SU-DHL-6 (cell line): ENCODE measurements around the gene EIF4EBP2.

Source experiments
- H2AFZ ChIP-seq: fragments of 200-600 bp; sonication (generic); 2 replicates; pipeline ENCODE4 v1.6.1; 2014; ENCODE audit warnings: low read depth, mild to moderate bottlenecking, moderate library complexity, mixed read lengths, antibody characterized with exemption, low read length; ENCODE audit not compliant: severe bottlenecking
- H3F3A ChIP-seq: fragments of 200-600 bp; shearing (Covaris generic); 2 replicates; pipeline ENCODE4 v1.6.0; 2016; ENCODE audit warnings: antibody characterized with exemption, mild to moderate bottlenecking; ENCODE audit not compliant: insufficient read depth
- H3K27ac ChIP-seq: fragments of 200-600 bp; sonication (generic); 2 replicates; pipeline ENCODE4 v1.5.1; 2016; ENCODE audit warnings: low read depth, mild to moderate bottlenecking, low read length, moderate library complexity, mixed read lengths
- H3K27me3 ChIP-seq: fragments of 200-600 bp; sonication (generic), shearing (Covaris generic); 2 replicates; pipeline ENCODE4 v1.6.0; 2014; ENCODE audit warnings: mild to moderate bottlenecking, low read length
- H3K36me3 ChIP-seq: fragments of 200-600 bp; sonication (generic); 2 replicates; pipeline ENCODE4 v1.6.1; 2014; ENCODE audit warnings: mild to moderate bottlenecking, low read length, mixed read lengths
- H3K4me2 ChIP-seq: fragments of 300-600, 200-600 bp; shearing (Covaris generic), sonication (generic); 2 replicates; pipeline ENCODE4 v1.6.0; 2014; ENCODE audit warnings: low read length, low read depth, mild to moderate bottlenecking; ENCODE audit not compliant: poor library complexity, severe bottlenecking
- H3K4me3 ChIP-seq: fragments of 200-600 bp; sonication (generic); 2 replicates; pipeline ENCODE4 v1.5.1; 2014; ENCODE audit warnings: antibody characterized with exemption, low read length, mild to moderate bottlenecking, mixed read lengths; ENCODE audit not compliant: insufficient read depth, poor library complexity, severe bottlenecking
- H3K79me2 ChIP-seq: fragments of 200-600 bp; sonication (generic); 2 replicates; pipeline ENCODE4 v1.6.1; 2014; ENCODE audit warnings: mild to moderate bottlenecking, low read length, moderate library complexity; ENCODE audit not compliant: insufficient read depth
- H3K9ac ChIP-seq: fragments of 200-600 bp; sonication (generic); 2 replicates; pipeline ENCODE4 v1.7.0; 2014; ENCODE audit warnings: mild to moderate bottlenecking, low read length
- H3K9me2 ChIP-seq: fragments of 200-600 bp; sonication (generic); replicated peaks from 2 replicates; pipeline ENCODE4 v1.6.1; 2014; ENCODE audit warnings: low read length; ENCODE audit not compliant: insufficient read depth
- H3K9me3 ChIP-seq: fragments of 200-600 bp; sonication (generic); 2 replicates; pipeline ENCODE4 v1.6.1; 2014; ENCODE audit warnings: low read length, mixed read lengths; ENCODE audit not compliant: insufficient read depth
- H4K20me1 ChIP-seq: fragments of 200-600 bp; sonication (generic); 2 replicates; pipeline ENCODE4 v1.6.1; 2014; ENCODE audit warnings: low read depth, mild to moderate bottlenecking, antibody characterized with exemption, low read length, moderate library complexity, mixed read lengths
- CTCF ChIP-seq: fragments of 200-600 bp; sonication (generic); IDR thresholded peaks from one replicate; pipeline ENCODE4 v1.5.1; 2017; ENCODE audit warnings: antibody characterized with exemption, mild to moderate bottlenecking, low read length, moderate library complexity; ENCODE audit not compliant: insufficient read depth, poor library complexity, severe bottlenecking
- EZH2phosphoT487 ChIP-seq: fragments of 200-600 bp; sonication (generic), shearing (Covaris generic); conservative IDR thresholded peaks from 2 replicates; pipeline ENCODE4 v1.6.1; 2018; ENCODE audit warnings: mild to moderate bottlenecking, antibody characterized with exemption, low read length, moderate library complexity, mixed read lengths

The EIF4EBP2 gene

GRCh38 chr10:70371846-70372245 is 32.1 kb upstream of the EIF4EBP2 start:
- Histone ChIP-seq H3K9ac (no peak overlapping the region), H4K20me1 (no peaks in the 10 kb centered on the region), H3K36me3 (no peaks in the 10 kb centered on the region), H2AFZ (no peak overlapping the region), H3F3A (no peaks in the 10 kb centered on the region), H3K79me2 (0 out of 2 replicates have a peak, but pooled peaks cover under 1% of the 10 kb centered on the region), H3K27ac (no peak overlapping the region), H3K9me3 (no peaks in the 10 kb centered on the region), H3K4me2 (no peak overlapping the region), H3K27me3 (no peaks in the 10 kb centered on the region), H3K9me2 (no peaks in the 10 kb centered on the region), H3K4me3 (no peak overlapping the region)
- TF ChIP-seq CTCF (no peak), EZH2phosphoT487 (no peak)

- Histone ChIP-seq H3K4me3 (no peak overlapping the region), H4K20me1 (no peaks in the 10 kb centered on the region), H2AFZ (no peak overlapping the region), H3K9me3 (no peaks in the 10 kb centered on the region), H3K27ac (no peak overlapping the region), H3K9me2 (no peaks in the 10 kb centered on the region), H3K9ac (no peak overlapping the region), H3K36me3 (no peaks in the 10 kb centered on the region), H3F3A (peaks cover 4% of the 10 kb centered on the region; the same call in 1 of the 2 replicates), H3K79me2 (peaks cover 20% of the 10 kb centered on the region), H3K4me2 (no peak overlapping the region), H3K27me3 (no peaks in the 10 kb centered on the region)
- no peak for TF ChIP-seq CTCF
- no peak for TF ChIP-seq EZH2phosphoT487
Measured at GRCh38 chr10:70374775-70375614, 28.9 kb upstream of the EIF4EBP2 start.

GRCh38 chr10:70376436-70377378 is 27.2 kb upstream of the EIF4EBP2 start:
- Histone ChIP-seq H3K79me2 (peaks cover 20% of the 10 kb centered on the region), H3K9me3 (no peaks in the 10 kb centered on the region), H3K36me3 (no peaks in the 10 kb centered on the region), H3K9me2 (no peaks in the 10 kb centered on the region), H3K27ac (no peak overlapping the region), H3K9ac (no peak overlapping the region), H3K4me2 (no peak overlapping the region), H3F3A (peaks cover 19% of the 10 kb centered on the region), H4K20me1 (no peaks in the 10 kb centered on the region), H3K4me3 (no peak overlapping the region), H2AFZ (no peak overlapping the region), H3K27me3 (no peaks in the 10 kb centered on the region)
- no peak for TF ChIP-seq CTCF
- TF ChIP-seq EZH2phosphoT487, result no peak
